ENCODE data around the gene FMN1.
A peak's percentile ranks its signal among the peaks of the same experiment; 100 is the strongest.

Gene FMN1

GRCh38 chr15:32844118-32844711 lies 350.3 kb downstream of the FMN1 start:
- peak; percentile 5 to 30 for DNase-seq

- DNase-seq: no peak
Observed at GRCh38 chr15:32843219-32843815, 351.2 kb downstream of the FMN1 start.

GRCh38 chr15:32842081-32842480 lies 352.4 kb downstream of the FMN1 start:
- no peak for DNase-seq

- no peak for DNase-seq
Observed at GRCh38 chr15:32840507-32841245, 353.8 kb downstream of the FMN1 start.

GRCh38 chr15:32838820-32839219 lies 355.7 kb downstream of the FMN1 start:
- DNase-seq: peak; percentile 84 to 89

- DNase-seq: peak in 1 of 2 experiments; percentile 11
Observed at GRCh38 chr15:32838338-32838737, 356.2 kb downstream of the FMN1 start.

- DNase-seq: no peak
Observed at GRCh38 chr15:32837935-32838334, 356.6 kb downstream of the FMN1 start.

GRCh38 chr15:32834156-32834555 lies 360.4 kb downstream of the FMN1 start:
- DNase-seq: no peak

- no peak for DNase-seq
Observed at GRCh38 chr15:32833379-32833821, 361.1 kb downstream of the FMN1 start.

GRCh38 chr15:32831485-32831884 lies 363.0 kb downstream of the FMN1 start:
- DNase-seq: no peak

- DNase-seq: no peak
Observed at GRCh38 chr15:32830241-32830640, 364.3 kb downstream of the FMN1 start.

GRCh38 chr15:32829436-32829835 lies 365.1 kb downstream of the FMN1 start:
- DNase-seq: no peak

GRCh38 chr15:32828507-32829186 lies 365.9 kb downstream of the FMN1 start:
- DNase-seq: no peak

- no peak for DNase-seq
Observed at GRCh38 chr15:32826685-32827084, 367.8 kb downstream of the FMN1 start.

- DNase-seq: no peak
Observed at GRCh38 chr15:32825219-32825618, 369.3 kb downstream of the FMN1 start.

- no peak for DNase-seq
Observed at GRCh38 chr15:32824777-32825176, 369.7 kb downstream of the FMN1 start.

- no peak for DNase-seq
Observed at GRCh38 chr15:32823750-32824149, 370.8 kb downstream of the FMN1 start.

- no peak for DNase-seq
Observed at GRCh38 chr15:32822739-32823138, 371.8 kb downstream of the FMN1 start.

GRCh38 chr15:32819448-32819847 lies 375.1 kb downstream of the FMN1 start:
- no peak for DNase-seq

- DNase-seq: no peak
Observed at GRCh38 chr15:32818758-32819447, 375.6 kb downstream of the FMN1 start.

GRCh38 chr15:32817577-32817976 lies 376.9 kb downstream of the FMN1 start:
- DNase-seq: no peak

- DNase-seq: no peak
Observed at GRCh38 chr15:32807331-32807730, 387.2 kb downstream of the FMN1 start.

- DNase-seq: no peak
Observed at GRCh38 chr15:32803631-32804030, 390.9 kb downstream of the FMN1 start.
